OCI-LY1 (cell line): Measurements from ENCODE around the gene N4BP2L1.

Experiments used
- CTCF ChIP-seq: fragments of 200-600 bp; sonication (generic), shearing (Covaris generic); IDR thresholded peaks from 2 replicates; pipeline ENCODE4 v1.5.1; 2017; ENCODE audit warnings: mild to moderate bottlenecking, antibody characterized with exemption, low read length, moderate library complexity, mixed read lengths
- EZH2 ChIP-seq: fragments of 200-600 bp; sonication (generic), shearing (Covaris generic); IDR thresholded peaks from 2 replicates; pipeline ENCODE4 v1.8.0; 2017; ENCODE audit warnings: borderline replicate concordance, mixed run types, mild to moderate bottlenecking, antibody characterized with exemption, low read length, moderate library complexity, mixed read lengths

- no peak for TF ChIP-seq CTCF
- no peak for TF ChIP-seq EZH2
Measured at GRCh38 chr13:32408296-32409000, 19.5 kb downstream of the N4BP2L1 start.
